ENCODE data around the gene PPP2R5E.

PPP2R5E gene

GRCh38 chr14:63371033-63371432 lies 172.1 kb downstream of the PPP2R5E start:
- no peak for DNase-seq (ENCODE audit: low read depth)
- in situ Hi-C loops (cut with HindIII; ENCODE audit: low sequenced_read_pairs): no loop called here
- no peak overlapping the region for H3K4me3 ChIP-seq (ENCODE audit: low read depth, low read length)
- TF ChIP-seq CTCF (IDR thresholded peaks at IDR 0.05; ENCODE audit: low read depth, low read length, missing control alignments): no peak

GRCh38 chr14:63367742-63368364 lies 175.3 kb downstream of the PPP2R5E start:
- H3K4me3 ChIP-seq (ENCODE audit: low read depth, low read length): no peak overlapping the region
- in situ Hi-C loops (cut with HindIII; ENCODE audit: low sequenced_read_pairs): no loop called here

GRCh38 chr14:63362389-63362819 lies 180.8 kb downstream of the PPP2R5E start:
- no peak for DNase-seq (ENCODE audit: low read depth)
- in situ Hi-C loops (cut with HindIII; ENCODE audit: low sequenced_read_pairs): no loop called here
- TF ChIP-seq CTCF (IDR thresholded peaks at IDR 0.05; ENCODE audit: low read depth, low read length, missing control alignments): no peak
- no peak overlapping the region for H3K4me3 ChIP-seq (ENCODE audit: low read depth, low read length)

More at GRCh38 chr14:63367742-63368364, 175.3 kb downstream of the PPP2R5E start:
- TF ChIP-seq CTCF (IDR thresholded peaks at IDR 0.05; ENCODE audit: low read depth, low read length, missing control alignments): no peak
- no peak for DNase-seq (ENCODE audit: low read depth)

- no peak for TF ChIP-seq CTCF (IDR thresholded peaks at IDR 0.05; ENCODE audit: low read depth, low read length, missing control alignments)
These were observed 181.4 kb downstream of the PPP2R5E start for GRCh38 chr14:63361790-63362189.

GRCh38 chr14:63357841-63358240 lies 185.3 kb downstream of the PPP2R5E start:
- no peak for TF ChIP-seq CTCF (IDR thresholded peaks at IDR 0.05; ENCODE audit: low read depth, low read length, missing control alignments)
- no peak for DNase-seq (ENCODE audit: low read depth)
- in situ Hi-C loops (cut with HindIII; ENCODE audit: low sequenced_read_pairs): no loop called here
- H3K4me3 ChIP-seq (ENCODE audit: low read depth, low read length): no peak overlapping the region

More at GRCh38 chr14:63361790-63362189, 181.4 kb downstream of the PPP2R5E start:
- no peak overlapping the region for H3K4me3 ChIP-seq (ENCODE audit: low read depth, low read length)
- DNase-seq (ENCODE audit: low read depth): no peak
- in situ Hi-C loops (cut with HindIII; ENCODE audit: low sequenced_read_pairs): no loop called here

GRCh38 chr14:63345826-63346225 lies 197.4 kb downstream of the PPP2R5E start:
- no peak overlapping the region for H3K4me3 ChIP-seq (ENCODE audit: low read depth, low read length)
- no peak for DNase-seq (ENCODE audit: low read depth)
- in situ Hi-C loops (cut with HindIII; ENCODE audit: low sequenced_read_pairs): no loop called here
- TF ChIP-seq CTCF (IDR thresholded peaks at IDR 0.05; ENCODE audit: low read depth, low read length, missing control alignments): no peak
